ENCODE data around the gene EMILIN2.

DNA sequence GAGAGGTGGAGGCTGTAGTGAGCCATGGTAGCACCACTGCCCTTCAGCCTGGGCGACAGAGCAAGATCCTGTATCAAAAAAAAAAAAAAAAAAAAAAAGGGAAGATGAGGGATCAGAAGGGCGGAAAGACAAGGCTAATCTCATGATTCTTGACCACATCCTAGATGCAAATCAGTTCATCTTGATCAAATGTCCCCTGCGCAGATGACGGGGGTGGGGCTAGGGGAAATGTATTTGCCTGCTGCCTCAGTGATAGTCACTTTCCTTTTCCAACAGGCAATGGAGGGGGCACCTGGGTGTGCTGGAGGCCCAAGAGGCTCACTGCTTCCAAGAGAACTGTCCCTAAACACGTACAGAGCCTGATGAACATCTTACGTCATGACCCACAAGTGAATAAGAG is 3.7 kb upstream of the EMILIN2 start:
- TF ChIP-seq, protein P1, sequence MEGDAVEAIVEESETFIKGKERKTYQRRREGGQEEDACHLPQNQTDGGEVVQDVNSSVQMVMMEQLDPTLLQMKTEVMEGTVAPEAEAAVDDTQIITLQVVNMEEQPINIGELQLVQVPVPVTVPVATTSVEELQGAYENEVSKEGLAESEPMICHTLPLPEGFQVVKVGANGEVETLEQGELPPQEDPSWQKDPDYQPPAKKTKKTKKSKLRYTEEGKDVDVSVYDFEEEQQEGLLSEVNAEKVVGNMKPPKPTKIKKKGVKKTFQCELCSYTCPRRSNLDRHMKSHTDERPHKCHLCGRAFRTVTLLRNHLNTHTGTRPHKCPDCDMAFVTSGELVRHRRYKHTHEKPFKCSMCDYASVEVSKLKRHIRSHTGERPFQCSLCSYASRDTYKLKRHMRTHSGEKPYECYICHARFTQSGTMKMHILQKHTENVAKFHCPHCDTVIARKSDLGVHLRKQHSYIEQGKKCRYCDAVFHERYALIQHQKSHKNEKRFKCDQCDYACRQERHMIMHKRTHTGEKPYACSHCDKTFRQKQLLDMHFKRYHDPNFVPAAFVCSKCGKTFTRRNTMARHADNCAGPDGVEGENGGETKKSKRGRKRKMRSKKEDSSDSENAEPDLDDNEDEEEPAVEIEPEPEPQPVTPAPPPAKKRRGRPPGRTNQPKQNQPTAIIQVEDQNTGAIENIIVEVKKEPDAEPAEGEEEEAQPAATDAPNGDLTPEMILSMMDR (IDR thresholded peaks at IDR 0.05; ENCODE audit: insufficient read depth, low read depth, low read length), result no peak
- no peak for TF ChIP-seq EZH2 (IDR thresholded peaks at IDR 0.05; ENCODE audit: insufficient read depth, low read length)

Data from astrocyte (in vitro differentiated cells and primary cell).